Glutamatergic neuron (in vitro differentiated cells): ENCODE results near the gene DLX2. TPM values are rescaled to one million over a fixed set of nuclear protein-coding genes. Genes with fewer than 3 reads are reported as not detected.
"Not testable (repeated sequence)": the region's sequence is repeated elsewhere in the genome, so short reads cannot be mapped to it uniquely, and the experiment has no call there.

Source experiments
- DNase-seq: peaks from one replicate; pipeline ENCODE4 v3.0.0; 2022
- H3K27ac Mint-ChIP-seq: one replicate; pipeline ENCODE4 v1.8.0; 2020; ENCODE audit warnings: mild to moderate bottlenecking, mixed read lengths, inconsistent platforms; ENCODE audit not compliant: unreplicated experiment
- H3K27me3 Mint-ChIP-seq: one replicate; pipeline ENCODE4 v1.8.0; 2020; ENCODE audit warnings: mild to moderate bottlenecking, moderate library complexity, mixed read lengths, inconsistent platforms; ENCODE audit not compliant: unreplicated experiment
- H3K36me3 Mint-ChIP-seq: one replicate; pipeline ENCODE4 v1.8.0; 2020; ENCODE audit warnings: mild to moderate bottlenecking, mixed read lengths, inconsistent platforms; ENCODE audit not compliant: unreplicated experiment
- H3K4me1 Mint-ChIP-seq: one replicate; pipeline ENCODE4 v1.8.0; 2020; ENCODE audit warnings: mild to moderate bottlenecking, low read depth, mixed read lengths, inconsistent platforms; ENCODE audit not compliant: unreplicated experiment
- H3K4me3 Mint-ChIP-seq: one replicate; pipeline ENCODE4 v1.8.0; 2020; ENCODE audit warnings: mild to moderate bottlenecking, mixed read lengths, inconsistent platforms; ENCODE audit not compliant: unreplicated experiment
- H3K9me3 Mint-ChIP-seq: one replicate; pipeline ENCODE4 v1.8.0; 2020; ENCODE audit warnings: mild to moderate bottlenecking, moderate library complexity, mixed read lengths, inconsistent platforms; ENCODE audit not compliant: unreplicated experiment
- CTCF ChIP-seq: fragments of 200-600 bp; sonication (generic); IDR thresholded peaks from one replicate; pipeline ENCODE4 v1.5.0; 2021; ENCODE audit not compliant: partially characterized antibody, unreplicated experiment
- total RNA-seq: library from RNA; stranded (reverse); fragmentation: NEBNext Ultra II Directional; extraction: Animal tissue kit (Norgen Biotek cat#: 25700); gene quantifications from one replicate; pipeline ENCODE4 v1.2.1, GENCODE V29; 2021; ENCODE audit not compliant: unreplicated experiment

DLX2 gene
- total RNA-seq, 1 donor from 2014 or later: 1.4 TPM

GRCh38 chr2:172128484-172128883, 25.8 kb upstream of the DLX2 start:
- peaks cover 2% of the 10 kb centered on the region for H3K27me3 Mint-ChIP-seq
- H3K27ac Mint-ChIP-seq: no peak overlapping the region
- no peak for DNase-seq
- no peak for TF ChIP-seq CTCF
- H3K4me1 Mint-ChIP-seq: no peaks in the 10 kb centered on the region
- H3K36me3 Mint-ChIP-seq: no peaks in the 10 kb centered on the region
- H3K4me3 Mint-ChIP-seq: no peak overlapping the region
- H3K9me3 Mint-ChIP-seq: peaks cover 1% of the 10 kb centered on the region

DNA sequence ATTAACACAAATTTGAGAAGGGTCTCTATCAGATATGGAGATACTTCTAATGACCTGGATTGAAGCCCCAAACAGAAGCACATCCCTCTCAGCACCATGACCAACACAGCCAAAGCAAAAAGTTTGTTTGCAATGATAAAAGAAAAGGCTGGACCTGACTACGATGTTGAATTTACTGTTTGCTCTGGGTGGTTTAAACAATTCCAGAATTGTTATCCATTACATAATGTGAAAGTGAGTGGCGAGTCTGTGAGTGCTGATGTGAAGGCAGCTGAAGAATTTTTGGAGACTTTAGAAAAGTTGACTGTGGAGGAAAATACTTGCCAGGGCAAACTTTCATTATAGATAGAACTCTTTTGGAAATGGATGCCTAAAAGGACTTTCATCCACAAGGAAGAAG, 17.4 kb upstream of the DLX2 start:
- TF ChIP-seq CTCF: no peak
- Mint-ChIP-seq H3K27me3 (no peaks in the 10 kb centered on the region), H3K27ac (no peak overlapping the region), H3K9me3 (peaks cover 1% of the 10 kb centered on the region), H3K4me3 (no peak overlapping the region), H3K4me1 (no peaks in the 10 kb centered on the region), H3K36me3 (no peaks in the 10 kb centered on the region)
- no peak for DNase-seq

DNA sequence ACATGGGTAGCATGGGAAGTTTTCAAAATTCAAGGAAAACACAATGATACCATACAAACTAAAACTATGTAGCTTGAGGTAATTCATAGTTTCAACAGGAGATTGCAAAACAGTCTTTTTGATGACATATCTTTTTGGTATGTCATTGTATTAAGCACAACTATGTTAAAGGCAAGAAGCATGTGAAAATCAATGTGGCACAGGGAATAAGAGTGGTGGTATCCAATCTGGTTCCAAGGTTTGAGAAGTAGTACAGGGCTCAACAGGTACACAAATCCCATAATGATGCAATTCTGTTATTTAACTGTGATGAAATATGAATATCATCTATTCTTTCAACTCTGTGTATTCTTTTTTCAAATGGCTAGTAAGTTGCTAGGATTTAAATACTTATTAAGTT, 16.4 kb upstream of the DLX2 start:
- no peaks in the 10 kb centered on the region for H3K27me3 Mint-ChIP-seq
- no peaks in the 10 kb centered on the region for H3K36me3 Mint-ChIP-seq
- H3K27ac Mint-ChIP-seq: no peak overlapping the region
- H3K4me3 Mint-ChIP-seq: no peak overlapping the region
- no peaks in the 10 kb centered on the region for H3K9me3 Mint-ChIP-seq
- no peaks in the 10 kb centered on the region for H3K4me1 Mint-ChIP-seq
- DNase-seq: no peak
- TF ChIP-seq CTCF: no peak

DNA sequence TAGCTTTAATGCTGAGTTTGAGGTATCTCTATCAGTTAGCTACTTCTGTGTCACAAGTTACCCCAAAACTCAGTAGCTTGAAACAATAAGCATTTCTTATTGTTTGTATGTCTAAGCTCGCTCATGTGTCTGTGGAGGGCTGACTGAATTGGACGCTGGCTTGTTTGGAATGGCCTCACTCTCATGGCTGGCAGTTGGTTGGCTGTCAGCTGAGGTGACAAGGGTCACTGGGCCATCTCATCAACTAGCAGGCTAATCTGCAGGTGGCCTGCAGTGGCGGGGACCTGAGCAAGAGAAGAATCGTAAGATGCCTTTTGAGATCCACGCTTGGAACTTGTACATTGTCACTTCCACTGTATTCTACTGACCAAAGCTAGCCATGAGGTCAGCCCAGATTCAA, 13.4 kb upstream of the DLX2 start:
- H3K4me3 Mint-ChIP-seq: no peak overlapping the region
- H3K36me3 Mint-ChIP-seq: no peaks in the 10 kb centered on the region
- no peaks in the 10 kb centered on the region for H3K9me3 Mint-ChIP-seq
- no peak for DNase-seq
- no peak overlapping the region for H3K27ac Mint-ChIP-seq
- no peaks in the 10 kb centered on the region for H3K4me1 Mint-ChIP-seq
- H3K27me3 Mint-ChIP-seq: peaks cover 2% of the 10 kb centered on the region
- TF ChIP-seq CTCF: no peak

DNA sequence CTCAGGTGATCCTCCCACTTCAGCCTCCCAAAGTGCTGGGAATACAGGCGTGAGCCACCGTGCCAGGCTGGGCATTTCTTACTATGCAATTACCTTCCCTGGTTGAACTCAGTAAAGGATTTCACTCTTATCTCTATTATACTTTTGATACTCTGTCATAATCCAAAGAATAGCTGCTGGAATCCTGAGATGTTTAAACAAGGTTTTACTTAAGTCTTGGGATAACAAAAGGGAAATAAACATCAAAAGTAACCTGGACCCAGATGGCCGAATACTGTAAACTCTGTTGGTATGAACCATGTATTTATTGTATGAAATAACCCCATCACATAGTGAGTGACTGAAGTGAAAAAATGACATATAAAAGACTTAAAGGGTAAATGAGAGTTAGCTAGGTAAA, 11.9 kb upstream of the DLX2 start:
- peaks cover under 1% of the 10 kb centered on the region for H3K9me3 Mint-ChIP-seq
- no peak overlapping the region for H3K27ac Mint-ChIP-seq
- no peak overlapping the region for H3K4me3 Mint-ChIP-seq
- no peak for TF ChIP-seq CTCF
- no peak for DNase-seq
- H3K36me3 Mint-ChIP-seq: no peaks in the 10 kb centered on the region
- H3K27me3 Mint-ChIP-seq: peaks cover 7% of the 10 kb centered on the region
- peaks cover 1% of the 10 kb centered on the region for H3K4me1 Mint-ChIP-seq

DNA sequence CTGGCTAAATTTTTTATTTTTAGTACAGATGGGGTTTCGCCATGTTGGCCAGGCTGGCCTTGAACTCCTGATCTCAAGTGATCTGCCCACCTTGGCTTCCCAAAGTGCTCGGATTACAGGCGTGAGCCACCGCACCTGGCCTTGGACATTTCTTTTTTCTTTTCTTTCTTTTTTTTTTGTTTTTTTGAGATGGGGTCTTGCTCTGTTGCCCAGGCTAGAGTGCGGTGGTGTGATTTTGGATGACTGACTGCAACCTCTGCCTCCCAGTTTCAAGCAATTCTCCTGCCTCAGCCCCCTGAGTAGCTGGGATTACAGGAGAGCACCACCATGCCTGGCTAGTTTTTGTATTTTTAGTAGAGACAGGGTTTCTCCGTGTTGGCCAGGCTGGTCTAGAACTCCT, 11.5 kb upstream of the DLX2 start:
- H3K9me3 Mint-ChIP-seq, DNase-seq: not testable (repeated sequence)

More for the DNA sequence above, 11.5 kb upstream of the DLX2 start:
- H3K27me3 Mint-ChIP-seq: peaks cover 11% of the 10 kb centered on the region
- not testable (repeated sequence) for H3K4me3 Mint-ChIP-seq, H3K27ac Mint-ChIP-seq, H3K4me1 Mint-ChIP-seq, H3K36me3 Mint-ChIP-seq
